GM21447 (cell line): ENCODE data around the gene TAC4.

Source experiments
- ATAC-seq: cut with Tn5 transposase; IDR thresholded peaks from one replicate; pipeline ENCODE4 v1.9.1; 2021; ENCODE audit not compliant: unreplicated experiment

TAC4 gene

DNA sequence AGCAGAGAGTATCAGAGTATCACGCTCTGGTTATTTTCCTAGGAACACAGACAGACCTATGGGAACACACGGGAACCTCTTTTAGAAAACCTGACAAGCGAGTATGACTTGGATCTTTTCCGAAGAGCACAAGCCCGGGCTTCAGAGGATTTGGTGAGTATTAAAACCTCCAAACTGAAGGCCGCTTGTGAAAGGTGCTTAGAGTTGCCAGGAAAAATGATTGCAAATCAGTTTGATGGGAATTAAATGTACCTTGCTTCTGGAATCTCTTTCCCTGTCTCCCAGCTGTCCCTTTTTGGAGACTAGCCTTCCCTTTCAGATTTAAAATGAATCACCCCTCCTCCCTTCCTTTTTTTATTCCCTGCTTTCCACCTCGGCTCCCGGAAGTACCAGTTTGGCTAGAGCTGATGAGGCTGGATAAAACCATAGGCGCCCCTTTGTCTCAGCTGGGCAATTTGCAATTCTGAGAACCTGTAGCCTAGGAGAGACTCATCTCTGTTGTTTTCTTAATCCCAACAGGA is 32.0 kb downstream of the TAC4 start:
- ATAC-seq: no peak

DNA sequence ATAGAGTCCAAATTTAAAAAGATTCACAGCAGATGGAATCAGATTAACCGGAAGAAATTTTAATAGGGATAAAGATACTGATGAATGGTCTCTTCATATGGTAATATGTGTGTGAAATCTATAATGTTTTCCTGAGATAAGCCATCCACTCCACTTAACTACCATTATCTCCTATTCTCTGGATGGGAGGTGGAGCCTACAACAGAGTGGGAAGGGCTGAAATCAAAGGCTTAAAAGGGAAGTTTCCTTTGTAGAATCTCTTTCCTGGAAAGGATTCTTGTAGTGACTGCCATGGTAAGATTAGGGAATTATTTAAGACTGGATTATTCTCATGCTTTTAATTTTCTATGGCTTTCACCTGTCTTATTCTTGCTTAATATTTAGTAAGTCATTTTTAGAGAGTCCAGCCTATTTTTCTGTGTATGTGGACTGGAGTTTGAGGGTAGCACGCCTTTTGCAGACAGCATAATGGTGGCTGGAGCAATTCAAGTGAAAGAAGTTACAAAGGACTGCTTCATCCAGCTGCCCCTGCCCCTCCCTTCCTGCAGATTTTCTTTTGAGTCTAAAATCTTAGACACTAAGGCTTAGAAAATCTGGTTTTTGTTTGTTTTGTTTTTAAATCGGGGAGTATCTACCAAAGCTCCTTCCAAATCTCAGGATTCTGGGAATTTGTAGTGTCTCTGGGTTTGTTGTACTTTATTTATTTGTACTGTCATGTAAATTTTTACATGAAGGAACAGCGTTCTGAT is 32.9 kb downstream of the TAC4 start:
- ATAC-seq: no peak

DNA sequence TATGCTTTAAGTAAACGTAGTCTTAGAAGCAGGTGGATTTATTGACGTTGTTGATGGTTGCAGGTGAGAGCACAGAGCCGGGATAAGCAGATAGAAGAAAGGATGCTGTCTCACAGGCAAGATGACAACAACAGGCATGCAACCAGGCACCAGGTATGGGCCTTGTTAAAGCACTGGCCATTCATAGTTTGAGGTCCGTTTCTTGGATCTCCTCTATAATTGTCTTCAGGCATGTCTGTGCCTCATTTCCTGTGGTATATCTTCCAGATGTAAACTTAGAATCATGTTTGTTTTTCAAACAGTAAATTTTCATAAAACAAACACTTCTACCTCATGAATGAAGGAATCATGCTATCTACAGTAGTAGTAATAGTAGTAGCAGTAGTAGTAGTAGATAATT is 38.8 kb downstream of the TAC4 start:
- ATAC-seq: no peak

DNA sequence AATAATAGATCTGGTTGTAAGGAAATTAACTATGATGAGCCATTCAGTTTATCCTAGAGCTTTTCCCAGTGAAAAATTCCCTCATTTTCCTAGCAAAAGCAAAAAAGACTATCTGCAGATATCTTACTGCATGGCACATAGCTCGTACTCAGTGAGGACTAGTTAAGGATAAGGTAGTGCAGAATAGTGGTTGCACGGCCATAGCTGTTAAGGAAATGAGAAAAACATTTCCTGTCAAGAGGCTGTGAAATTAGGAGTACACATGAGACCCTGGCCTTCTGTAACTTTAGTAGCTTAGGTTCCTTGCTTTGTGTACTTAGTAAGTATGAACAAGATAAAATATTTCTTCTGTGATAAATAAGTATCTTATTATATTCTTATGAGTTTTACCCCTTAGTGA is 49.1 kb downstream of the TAC4 start:
- ATAC-seq: no peak

DNA sequence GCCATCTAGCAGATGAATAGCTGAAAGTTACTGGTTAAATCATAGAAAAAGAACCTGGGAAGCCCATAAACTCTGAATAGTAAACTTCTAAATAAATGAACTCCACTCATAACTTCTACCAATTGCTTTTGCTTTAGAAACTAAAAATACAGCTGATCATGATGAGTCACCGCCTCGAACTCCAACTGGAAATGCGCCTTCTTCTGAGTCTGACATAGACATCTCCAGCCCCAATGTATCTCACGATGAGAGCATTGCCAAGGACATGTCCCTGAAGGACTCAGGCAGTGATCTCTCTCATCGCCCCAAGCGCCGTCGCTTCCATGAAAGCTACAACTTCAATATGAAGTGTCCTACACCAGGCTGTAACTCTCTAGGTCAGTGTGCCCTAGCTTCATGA is 49.7 kb downstream of the TAC4 start:
- no peak for ATAC-seq

DNA sequence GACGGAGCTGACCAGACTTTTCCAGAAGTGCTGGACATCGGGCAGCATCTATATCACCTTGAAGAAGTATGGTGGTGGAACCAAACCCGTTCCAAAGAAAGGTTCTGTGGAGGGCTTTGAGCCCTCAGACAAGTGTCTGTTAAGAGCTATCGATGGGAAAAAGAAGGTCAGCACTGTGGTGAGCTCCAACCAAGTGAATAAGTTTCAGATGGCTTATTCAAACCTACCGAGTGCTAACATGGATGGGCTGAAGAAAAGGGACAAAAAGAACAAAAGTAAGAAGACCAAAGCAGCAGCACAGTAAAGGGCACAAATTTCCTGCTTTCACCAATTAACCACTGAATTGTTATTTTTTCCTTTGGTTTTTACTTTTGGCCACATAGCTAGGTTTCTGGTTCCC is 52.5 kb downstream of the TAC4 start:
- ATAC-seq: no peak

DNA sequence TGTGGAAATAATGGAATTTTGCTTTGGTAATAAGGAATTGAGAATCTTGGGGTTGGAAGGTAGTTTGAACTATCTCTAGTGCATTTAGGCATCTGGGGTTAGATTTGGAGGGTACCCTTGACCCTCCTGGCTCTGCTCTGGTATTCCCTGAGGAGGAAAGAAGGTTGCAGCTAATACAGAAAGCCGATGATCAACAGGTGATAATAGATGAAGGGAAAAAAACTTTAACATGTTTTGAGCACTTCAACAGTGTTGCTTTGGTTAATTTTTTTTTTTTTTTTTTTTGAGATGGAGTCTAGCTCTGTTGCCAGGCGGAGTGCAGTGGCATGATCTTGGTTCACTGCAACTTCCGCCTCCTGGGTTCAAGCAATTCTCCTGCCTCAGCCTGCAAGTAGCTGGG is 54.6 kb downstream of the TAC4 start:
- no peak for ATAC-seq

DNA sequence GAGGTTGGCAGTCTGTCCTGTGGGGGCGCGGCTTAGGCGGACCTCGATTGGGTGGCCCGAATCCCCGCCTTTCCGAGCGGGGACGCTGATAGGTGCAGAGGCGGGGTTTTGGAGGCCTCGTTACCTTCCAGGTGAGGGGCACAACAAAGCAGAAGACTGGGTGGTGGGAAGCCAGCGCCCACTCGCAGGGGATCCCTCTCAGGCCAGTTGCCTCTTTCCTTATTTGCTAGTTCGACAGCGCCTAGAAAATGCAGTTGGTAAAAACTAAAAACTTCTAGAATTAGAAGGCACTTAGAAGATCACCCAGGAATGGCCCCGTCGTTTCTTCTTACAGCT is 58.7 kb downstream of the TAC4 start:
- no peak for ATAC-seq

DNA sequence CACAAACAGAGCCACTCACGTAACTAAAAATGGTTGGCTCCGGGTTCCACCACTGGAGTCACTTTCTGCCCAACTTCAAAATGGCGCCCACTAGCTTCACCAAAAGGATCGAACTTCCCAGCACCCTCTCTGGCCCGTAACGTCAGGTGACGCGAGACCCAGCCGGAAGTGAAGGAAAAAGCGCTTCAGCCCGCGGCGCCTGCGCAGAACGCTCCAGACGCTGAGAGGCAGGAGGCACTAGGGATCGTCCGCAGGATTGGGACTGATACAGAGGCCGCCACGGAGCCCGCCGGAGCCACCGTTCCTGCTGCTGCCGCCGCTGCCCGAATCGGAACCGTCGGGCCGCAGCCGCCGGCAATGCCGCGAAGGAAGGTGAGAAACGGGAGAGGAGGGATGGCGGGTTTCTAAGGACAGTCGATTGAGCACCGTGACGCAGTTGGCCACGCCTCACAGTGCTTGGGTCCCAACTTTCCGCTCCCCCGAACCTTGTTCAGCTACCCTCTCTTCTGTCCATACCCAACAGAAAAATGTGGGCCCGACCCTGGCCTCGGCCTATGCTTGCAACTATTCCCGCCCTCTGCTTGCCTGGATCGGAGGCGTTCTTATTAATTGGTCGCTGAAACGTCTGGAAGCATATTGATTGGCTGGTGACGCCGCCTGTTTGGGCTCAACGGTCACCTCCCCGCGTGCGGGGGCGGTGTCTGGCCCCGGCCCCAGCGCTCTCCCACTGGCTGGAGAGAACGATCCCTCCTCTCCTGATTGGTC is 59.2 kb downstream of the TAC4 start, which contains the start of gene KAT7:
Gene KAT7 (plus strand): TSS at position 204 of the 765 bp plus-strand sequence. CDS start 154 bp downstream, at position 358.
- ATAC-seq: peak; percentile 84
